Vagina (tissue), 2 donors: ENCODE results near the gene DBF4B. TPM values are rescaled to one million over a fixed set of nuclear protein-coding genes. Genes with fewer than 3 reads are reported as not detected.
"Not testable (repeated sequence)": the region's sequence is repeated elsewhere in the genome, so short reads cannot be mapped to it uniquely, and the experiment has no call there.

ENCODE experiments used
- DNase-seq, 2 donors: peaks; one replicate each; pipeline ENCODE4 v3.0.0-alpha.2; 2017; ENCODE audit errors: extremely low spot score in 2 of 2
- H3K27ac ChIP-seq: fragments of 200-600 bp; sonication (generic); one replicate; pipeline ENCODE4 v1.5.1; 2019
- H3K27me3 ChIP-seq: fragments of 200-600 bp; sonication (generic); one replicate; pipeline ENCODE4 v1.5.1; 2019
- H3K36me3 ChIP-seq, 2 donors: fragments of 200-600 bp; sonication (generic); one replicate each; pipeline ENCODE4 v1.5.1; 2017 to 2019
- H3K4me1 ChIP-seq: fragments of 200-600 bp; sonication (generic); one replicate; pipeline ENCODE4 v1.5.1; 2019
- H3K4me3 ChIP-seq, 2 donors: fragments of 200-600 bp; sonication (generic); 1 replicate in 1 of 2; 2 replicates in 1 of 2; pipeline ENCODE4 v1.5.1; 2016 to 2019
- H3K9me3 ChIP-seq: fragments of 200-600 bp; sonication (generic); one replicate; pipeline ENCODE4 v1.5.1; 2019
- CTCF ChIP-seq, 3 experiments: fragments of 450-650 bp in 2 of 3; fragments of 200-600 bp in 1 of 3; sonication (generic) in 1 of 3; IDR thresholded peaks; one replicate each; pipeline ENCODE4 v1.5.1; 2017 to 2019; ENCODE audit warnings: antibody characterized with exemption in 3 of 3, mild to moderate bottlenecking in 2 of 3, moderate library complexity in 2 of 3
- POLR2A ChIP-seq, 2 donors: fragments of 450-650 bp; IDR thresholded peaks; one replicate each; pipeline ENCODE4 v1.6.1; 2017; ENCODE audit warnings: antibody characterized with exemption in 2 of 2, mild to moderate bottlenecking in 2 of 2, moderate library complexity in 2 of 2
- POLR2AphosphoS5 ChIP-seq, 2 donors: sonication (generic); formaldehyde crosslinking; IDR thresholded peaks; one replicate each; pipeline ENCODE4 v1.9.0; 2017; ENCODE audit warnings: antibody characterized with exemption in 2 of 2, mild to moderate bottlenecking in 2 of 2, low read depth in 1 of 2; ENCODE audit not compliant: insufficient read depth in 1 of 2
- intact Hi-C: fragments of 100-400 bp; cut with DNase I; formaldehyde crosslinking; loops from one replicate; pipeline ENCODE4 v1.15.1; 2023
- total RNA-seq: library from RNA; depleted of rRNA; stranded (reverse); fragments of >200 nt; gene quantifications from one replicate; pipeline ENCODE4 v1.2.3, GENCODE V29; 2016

DBF4B gene
- total RNA-seq, 1 donor from 2014 or later: 4.7 TPM

- peaks cover 1% of the 10 kb centered on the region for H3K4me1 ChIP-seq
- no peak for DNase-seq
These were observed 44.7 kb downstream of the DBF4B start for GRCh38 chr17:44752953-44753861.

DNA sequence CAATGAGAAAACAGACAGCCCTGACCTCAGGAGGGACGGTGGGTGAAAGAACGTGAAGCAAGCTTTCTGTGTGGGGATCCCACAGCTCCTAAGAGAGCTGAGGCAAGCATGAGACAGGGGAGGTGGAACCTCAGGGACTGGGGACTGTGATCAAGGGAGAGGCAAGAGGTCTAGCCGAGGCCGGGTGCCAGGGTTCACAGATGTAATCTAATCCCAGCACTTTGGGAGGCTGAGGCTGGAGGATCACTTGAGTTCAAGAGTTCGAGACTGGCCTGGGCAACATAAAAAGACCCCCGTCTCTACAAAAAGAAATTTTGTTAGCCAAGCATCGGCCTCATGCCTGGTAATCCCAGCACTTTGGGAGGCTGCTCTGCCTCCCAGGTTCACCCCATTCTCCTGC is 45.8 kb downstream of the DBF4B start:
- H3K27me3 ChIP-seq: no peaks in the 10 kb centered on the region
- TF ChIP-seq POLR2AphosphoS5 (IDR thresholded peaks at IDR 0.05; ENCODE audit: insufficient read depth in 1 of 2, low read depth in 1 of 2): no peak
- no peak for TF ChIP-seq POLR2A (IDR thresholded peaks at IDR 0.05)
- TF ChIP-seq CTCF (IDR thresholded peaks at IDR 0.05): no peak
- H3K36me3 ChIP-seq: no peaks in the 10 kb centered on the region
- no peak overlapping the region for H3K27ac ChIP-seq
- DNase-seq: no peak
- intact Hi-C loops: no loop called here
- H3K9me3 ChIP-seq: no peaks in the 10 kb centered on the region
- no peak overlapping the region for H3K4me3 ChIP-seq
- H3K4me1 ChIP-seq: peaks cover 9% of the 10 kb centered on the region

More at GRCh38 chr17:44752953-44753861, 44.7 kb downstream of the DBF4B start:
- Histone ChIP-seq H3K27ac (no peak overlapping the region), H3K9me3 (no peaks in the 10 kb centered on the region), H3K27me3 (no peaks in the 10 kb centered on the region), H3K4me3 (no peak overlapping the region), H3K36me3 (no peaks in the 10 kb centered on the region)
- intact Hi-C loops: no loop called here
- no peak for TF ChIP-seq POLR2AphosphoS5 (IDR thresholded peaks at IDR 0.05; ENCODE audit: insufficient read depth in 1 of 2, low read depth in 1 of 2)
- TF ChIP-seq CTCF (IDR thresholded peaks at IDR 0.05): no peak
- TF ChIP-seq POLR2A (IDR thresholded peaks at IDR 0.05): no peak

DNA sequence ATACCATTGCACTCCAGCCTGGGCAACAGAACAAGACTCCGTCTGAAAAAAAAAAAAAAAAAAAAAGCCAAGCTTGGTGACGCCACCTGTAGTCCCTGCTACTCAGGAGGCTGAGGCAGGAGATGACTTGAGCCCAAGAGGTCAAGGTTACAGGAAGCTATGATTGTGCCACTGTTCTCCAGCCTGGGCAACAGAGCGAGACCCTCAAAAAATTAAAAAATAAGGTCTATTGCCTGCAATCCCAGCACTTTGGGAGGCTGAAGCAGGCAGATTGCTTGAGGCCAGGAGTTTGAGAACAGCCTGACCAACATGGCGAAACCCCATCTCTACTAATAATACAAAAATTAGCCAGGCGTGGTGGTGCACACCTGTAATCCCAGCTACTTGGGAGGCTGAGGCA is 46.7 kb downstream of the DBF4B start:
- H3K27ac ChIP-seq, H3K27me3 ChIP-seq: not testable (repeated sequence)

DNA sequence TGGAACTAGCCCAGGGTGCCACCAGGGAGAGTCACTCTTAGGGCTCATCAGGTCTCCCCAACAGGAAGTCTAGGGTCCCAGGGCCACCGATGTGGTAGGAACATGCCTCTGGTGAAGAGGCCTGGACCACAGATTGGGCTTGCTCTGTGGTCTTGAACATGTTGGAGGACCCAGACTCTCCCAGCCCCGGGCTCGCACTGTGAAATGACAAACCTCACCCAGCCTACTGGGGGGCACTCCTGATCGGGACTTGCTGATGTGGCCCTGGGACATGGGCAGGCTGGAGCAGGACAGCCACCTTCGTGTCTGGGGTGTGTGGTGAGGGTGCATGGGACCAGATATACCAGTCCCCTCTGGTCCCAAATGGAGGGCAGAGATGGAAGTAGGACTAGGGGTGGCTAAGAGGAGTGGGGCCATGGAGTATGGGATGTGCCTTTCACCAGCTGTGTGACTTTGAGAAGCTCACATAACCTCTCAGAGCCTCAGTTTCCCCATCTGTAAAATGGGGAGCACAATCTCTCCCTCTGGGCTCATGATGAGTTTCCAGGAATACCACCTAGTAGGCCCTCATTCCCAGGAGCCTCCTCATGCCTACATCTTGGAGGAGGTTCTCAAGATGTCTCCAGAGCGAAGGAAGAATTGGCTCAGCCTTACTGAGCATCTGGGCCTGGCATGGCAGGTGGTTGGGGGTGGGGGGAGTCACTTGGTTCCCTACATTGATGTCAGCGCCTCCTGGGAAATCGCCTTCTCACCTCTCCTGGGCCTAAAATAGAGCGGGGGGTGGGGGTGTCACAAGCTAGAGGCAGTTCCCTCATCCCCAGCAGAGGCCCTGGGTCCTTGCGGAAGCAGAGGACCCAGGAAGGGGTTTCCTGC is 48.8 kb downstream of the DBF4B start:
- TF ChIP-seq POLR2AphosphoS5 (IDR thresholded peaks at IDR 0.05; ENCODE audit: insufficient read depth in 1 of 2, low read depth in 1 of 2) (no peak), POLR2A (IDR thresholded peaks at IDR 0.05) (no peak), CTCF (IDR thresholded peaks at IDR 0.05) (no peak)
- H3K27ac ChIP-seq: no peak overlapping the region
- no peaks in the 10 kb centered on the region for H3K27me3 ChIP-seq
- H3K9me3 ChIP-seq: no peaks in the 10 kb centered on the region
- DNase-seq: no peak
- H3K4me3 ChIP-seq: no peak overlapping the region
- H3K36me3 ChIP-seq: no peaks in the 10 kb centered on the region
- H3K4me1 ChIP-seq: peaks cover 15% of the 10 kb centered on the region
- intact Hi-C loops: no loop called here

More for the DNA sequence above, 46.7 kb downstream of the DBF4B start:
- DNase-seq, H3K4me3 ChIP-seq, H3K9me3 ChIP-seq, H3K36me3 ChIP-seq, intact Hi-C loops: not testable (repeated sequence)
- H3K4me1 ChIP-seq: peaks cover 15% of the 10 kb centered on the region

DNA sequence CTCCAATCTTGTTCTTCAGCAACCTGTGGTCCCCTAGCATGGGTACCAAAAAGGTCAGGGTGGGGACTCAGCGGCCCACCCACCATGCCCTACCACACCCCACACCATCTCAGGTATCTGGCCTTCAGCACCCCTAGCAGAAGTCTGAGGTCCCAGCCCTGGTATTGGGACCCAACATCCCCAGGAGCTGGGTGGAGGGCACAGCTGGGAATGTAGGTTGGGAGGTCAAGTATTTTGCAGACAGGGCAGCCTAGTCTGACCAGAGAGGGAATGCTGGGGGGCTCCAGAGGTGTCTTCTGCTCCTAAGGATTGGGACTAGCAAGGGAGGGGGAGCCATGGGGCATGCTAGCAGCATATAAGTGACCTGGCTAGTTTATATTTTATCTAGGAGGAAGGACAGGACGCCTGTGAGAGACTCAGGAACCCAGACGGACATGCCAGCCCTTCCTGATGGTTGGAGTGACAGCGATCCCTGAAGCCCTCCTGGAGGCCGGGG is 49.5 kb downstream of the DBF4B start:
- no peak for DNase-seq
- no peaks in the 10 kb centered on the region for H3K27me3 ChIP-seq
- H3K4me3 ChIP-seq: no peak overlapping the region
- H3K27ac ChIP-seq: no peak overlapping the region
- TF ChIP-seq CTCF (IDR thresholded peaks at IDR 0.05): no peak
- intact Hi-C loops: no loop called here
- peaks cover 15% of the 10 kb centered on the region for H3K4me1 ChIP-seq
- H3K36me3 ChIP-seq: no peaks in the 10 kb centered on the region
- H3K9me3 ChIP-seq: no peaks in the 10 kb centered on the region
